Progenitor cell of endocrine pancreas (in vitro differentiated cells): ENCODE results near the gene LAYN. TPM values are rescaled to one million over a fixed set of nuclear protein-coding genes. Genes with fewer than 3 reads are reported as not detected.

Experiments used
- DNase-seq: peaks from one replicate; pipeline ENCODE4 v3.0.0; 2021; ENCODE audit warnings: low spot score; ENCODE audit not compliant: unreplicated experiment
- H3K27ac Mint-ChIP-seq: 2 replicates; pipeline ENCODE4 v1.8.0; 2021; ENCODE audit warnings: mild to moderate bottlenecking, moderate library complexity, mixed read lengths
- H3K27me3 Mint-ChIP-seq: 2 replicates; pipeline ENCODE4 v1.8.0; 2021; ENCODE audit warnings: mixed read lengths
- H3K36me3 Mint-ChIP-seq: 2 replicates; pipeline ENCODE4 v1.8.0; 2022; ENCODE audit warnings: mixed read lengths; ENCODE audit not compliant: insufficient read depth
- H3K4me1 Mint-ChIP-seq: 2 replicates; pipeline ENCODE4 v1.8.0; 2021; ENCODE audit warnings: low read depth, mixed read lengths
- H3K4me3 Mint-ChIP-seq: 2 replicates; pipeline ENCODE4 v1.8.0; 2021; ENCODE audit warnings: low read depth, mild to moderate bottlenecking, moderate library complexity, mixed read lengths
- H3K9me3 Mint-ChIP-seq: 2 replicates; pipeline ENCODE4 v1.8.0; 2021; ENCODE audit warnings: low read depth, mixed read lengths
- total RNA-seq: library from RNA; stranded (reverse); gene quantifications from 2 replicates; pipeline ENCODE4 v1.2.1, GENCODE V29; 2021
- TF ChIP-seq, protein P1 (sequence below): fragments of 200-600 bp; sonication (generic); IDR thresholded peaks from one replicate; pipeline ENCODE4 v1.5.0; 2021; ENCODE audit warnings: antibody characterized with exemption, mild to moderate bottlenecking; ENCODE audit not compliant: unreplicated experiment

The LAYN gene
- total RNA-seq, 1 donor from 2014 or later = 4.5 TPM

DNA sequence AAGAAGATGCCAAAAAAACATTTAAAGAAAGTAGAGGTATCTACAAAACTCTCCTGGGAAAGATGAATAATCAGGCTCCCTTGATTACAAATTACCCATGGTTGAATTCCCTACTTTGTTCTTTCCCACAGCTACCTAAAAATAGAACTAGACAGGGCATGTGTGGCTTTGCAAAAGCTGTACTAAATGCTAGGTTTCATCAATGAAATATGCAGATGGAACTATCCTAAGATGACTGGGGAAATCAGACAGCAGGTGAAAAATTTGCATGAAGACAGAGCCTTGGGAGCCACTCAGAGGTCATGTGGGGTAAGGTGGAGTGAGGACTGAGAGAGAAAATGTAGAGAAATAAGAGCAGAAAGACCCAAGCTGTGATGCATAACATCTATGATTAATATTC lies 14.7 kb downstream of the LAYN start:
- H3K27me3 Mint-ChIP-seq = peaks cover 4% of the 10 kb centered on the region
- DNase-seq = no peak
- peaks cover 9% of the 10 kb centered on the region for H3K36me3 Mint-ChIP-seq
- peaks cover 4% of the 10 kb centered on the region for H3K9me3 Mint-ChIP-seq
- no peak overlapping the region for H3K4me3 Mint-ChIP-seq
- no peaks in the 10 kb centered on the region for H3K4me1 Mint-ChIP-seq
- TF ChIP-seq, protein P1, sequence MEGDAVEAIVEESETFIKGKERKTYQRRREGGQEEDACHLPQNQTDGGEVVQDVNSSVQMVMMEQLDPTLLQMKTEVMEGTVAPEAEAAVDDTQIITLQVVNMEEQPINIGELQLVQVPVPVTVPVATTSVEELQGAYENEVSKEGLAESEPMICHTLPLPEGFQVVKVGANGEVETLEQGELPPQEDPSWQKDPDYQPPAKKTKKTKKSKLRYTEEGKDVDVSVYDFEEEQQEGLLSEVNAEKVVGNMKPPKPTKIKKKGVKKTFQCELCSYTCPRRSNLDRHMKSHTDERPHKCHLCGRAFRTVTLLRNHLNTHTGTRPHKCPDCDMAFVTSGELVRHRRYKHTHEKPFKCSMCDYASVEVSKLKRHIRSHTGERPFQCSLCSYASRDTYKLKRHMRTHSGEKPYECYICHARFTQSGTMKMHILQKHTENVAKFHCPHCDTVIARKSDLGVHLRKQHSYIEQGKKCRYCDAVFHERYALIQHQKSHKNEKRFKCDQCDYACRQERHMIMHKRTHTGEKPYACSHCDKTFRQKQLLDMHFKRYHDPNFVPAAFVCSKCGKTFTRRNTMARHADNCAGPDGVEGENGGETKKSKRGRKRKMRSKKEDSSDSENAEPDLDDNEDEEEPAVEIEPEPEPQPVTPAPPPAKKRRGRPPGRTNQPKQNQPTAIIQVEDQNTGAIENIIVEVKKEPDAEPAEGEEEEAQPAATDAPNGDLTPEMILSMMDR = no peak
- no peak overlapping the region for H3K27ac Mint-ChIP-seq

DNA sequence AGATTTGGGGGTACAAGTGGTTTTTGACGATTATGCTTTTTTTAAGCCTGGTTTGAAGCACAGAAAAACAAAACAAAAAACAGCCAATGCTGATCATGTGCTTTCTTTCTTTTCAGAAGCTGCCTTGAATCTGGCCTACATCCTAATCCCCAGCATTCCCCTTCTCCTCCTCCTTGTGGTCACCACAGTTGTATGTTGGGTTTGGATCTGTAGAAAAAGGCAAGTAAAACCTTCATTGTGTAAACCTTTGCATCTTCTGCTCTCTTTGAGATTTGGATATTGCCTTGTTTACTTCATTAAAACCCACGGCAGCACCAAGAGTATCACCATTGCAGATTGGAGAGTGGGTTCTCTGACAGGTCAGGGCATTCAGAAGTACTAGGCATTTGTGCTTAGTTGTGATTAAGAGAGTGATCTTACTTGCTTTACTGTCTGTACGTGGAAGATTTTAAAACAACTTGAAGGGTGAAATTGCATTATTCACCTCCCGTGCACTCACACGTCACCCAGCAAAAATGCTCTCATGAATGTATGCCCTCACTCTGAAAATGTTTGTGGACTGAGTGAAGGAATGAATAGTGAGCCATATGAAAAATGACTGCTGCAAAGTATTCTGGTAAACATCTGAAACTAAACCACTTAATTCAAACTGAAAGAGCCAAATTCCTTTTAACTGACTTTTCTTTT lies 17.0 kb downstream of the LAYN start:
- peaks cover 9% of the 10 kb centered on the region for H3K36me3 Mint-ChIP-seq
- H3K27ac Mint-ChIP-seq = no peak overlapping the region
- H3K9me3 Mint-ChIP-seq = peaks cover 4% of the 10 kb centered on the region
- no peak for DNase-seq
- no peaks in the 10 kb centered on the region for H3K27me3 Mint-ChIP-seq
- no peak overlapping the region for H3K4me3 Mint-ChIP-seq
- TF ChIP-seq, protein P1 = no peak
- peaks cover 13% of the 10 kb centered on the region for H3K4me1 Mint-ChIP-seq

DNA sequence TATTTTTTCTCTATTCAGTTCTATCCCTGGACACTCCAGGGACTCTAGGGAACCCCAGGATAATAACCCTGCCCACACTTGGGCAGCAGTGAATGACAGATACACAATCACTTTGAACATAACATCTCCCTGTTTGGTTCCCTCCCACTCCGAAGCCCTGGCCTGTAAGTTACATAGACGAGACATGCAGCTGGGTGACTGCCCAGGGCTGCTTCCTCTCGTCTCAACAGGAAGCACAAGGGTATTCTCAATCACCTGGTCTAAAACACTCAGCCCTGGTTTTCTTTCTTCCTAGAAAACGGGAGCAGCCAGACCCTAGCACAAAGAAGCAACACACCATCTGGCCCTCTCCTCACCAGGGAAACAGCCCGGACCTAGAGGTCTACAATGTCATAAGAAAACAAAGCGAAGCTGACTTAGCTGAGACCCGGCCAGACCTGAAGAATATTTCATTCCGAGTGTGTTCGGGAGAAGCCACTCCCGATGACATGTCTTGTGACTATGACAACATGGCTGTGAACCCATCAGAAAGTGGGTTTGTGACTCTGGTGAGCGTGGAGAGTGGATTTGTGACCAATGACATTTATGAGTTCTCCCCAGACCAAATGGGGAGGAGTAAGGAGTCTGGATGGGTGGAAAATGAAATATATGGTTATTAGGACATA lies 19.4 kb downstream of the LAYN start:
- H3K27me3 Mint-ChIP-seq = no peaks in the 10 kb centered on the region
- H3K4me1 Mint-ChIP-seq = peaks cover 22% of the 10 kb centered on the region
- TF ChIP-seq, protein P1 = no peak
- no peak overlapping the region for H3K4me3 Mint-ChIP-seq
- no peak overlapping the region for H3K27ac Mint-ChIP-seq
- peaks cover 4% of the 10 kb centered on the region for H3K9me3 Mint-ChIP-seq
- DNase-seq = no peak
- H3K36me3 Mint-ChIP-seq = peaks cover 9% of the 10 kb centered on the region

DNA sequence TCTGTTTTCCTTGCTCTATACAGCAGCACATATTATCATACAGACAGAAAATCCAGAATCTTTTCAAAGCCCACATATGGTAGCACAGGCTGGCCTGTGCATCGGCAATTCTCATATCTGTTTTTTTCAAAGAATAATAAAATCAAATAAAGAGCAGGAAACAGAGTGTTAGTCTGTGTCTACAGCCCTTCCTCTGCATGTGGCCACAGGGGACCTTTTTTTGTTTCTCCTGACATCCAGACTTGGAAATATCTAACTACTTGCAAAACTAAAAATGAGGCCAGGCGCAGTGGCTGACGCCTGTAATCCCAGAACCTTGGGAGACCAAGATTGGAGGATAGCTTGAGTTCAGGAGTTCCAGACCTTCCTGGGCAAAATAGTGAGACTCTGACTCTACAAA lies 20.3 kb downstream of the LAYN start:
- Mint-ChIP-seq H3K27me3 (no peaks in the 10 kb centered on the region), H3K27ac (no peak overlapping the region), H3K9me3 (no peaks in the 10 kb centered on the region), H3K36me3 (peaks cover 3% of the 10 kb centered on the region), H3K4me3 (no peak overlapping the region), H3K4me1 (peaks cover 22% of the 10 kb centered on the region)
- TF ChIP-seq, protein P1 = no peak
- DNase-seq = no peak

DNA sequence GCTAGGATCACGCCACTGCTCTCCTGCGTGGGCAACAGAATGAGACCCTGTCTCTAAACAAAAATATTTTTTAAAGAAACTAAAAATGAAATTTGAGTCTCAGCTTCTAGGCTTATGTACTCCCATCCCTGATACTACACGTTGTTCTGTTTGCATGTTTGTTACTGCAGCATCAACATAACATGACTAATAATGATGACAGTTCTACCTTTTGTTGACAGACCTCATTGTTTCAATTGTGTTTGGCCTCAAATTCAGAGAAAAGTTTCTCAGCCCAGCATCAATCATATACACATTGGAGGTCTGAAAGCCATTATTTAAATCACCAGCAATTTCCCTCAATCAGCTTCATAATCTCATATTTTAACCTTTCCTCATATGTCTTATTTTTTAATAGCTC lies 20.8 kb downstream of the LAYN start:
- H3K27ac Mint-ChIP-seq = peak overlapping the region; percentile 0
- H3K27me3 Mint-ChIP-seq = no peaks in the 10 kb centered on the region
- H3K4me3 Mint-ChIP-seq = no peak overlapping the region
- peaks cover 22% of the 10 kb centered on the region for H3K4me1 Mint-ChIP-seq
- no peaks in the 10 kb centered on the region for H3K9me3 Mint-ChIP-seq
- TF ChIP-seq, protein P1 = no peak
- H3K36me3 Mint-ChIP-seq = peaks cover 3% of the 10 kb centered on the region
- DNase-seq = no peak
